Measurements from ENCODE around the gene RPH3AL. TPM values are rescaled to one million over a fixed set of nuclear protein-coding genes. Genes with fewer than 3 reads are reported as not detected.

RPH3AL gene
- total and polyA plus RNA-seq, 2 of the 8 experiments (the other 6 are each of a cell fraction or from before 2014, with no cell fraction given), result 5.6 to 5.8 TPM

GRCh38 chr17:379531-380465 is 27.2 kb upstream of the RPH3AL start (continued):
- TF ChIP-seq CHD7 (IDR thresholded peaks at IDR 0.05; ENCODE audit: insufficient replicate concordance, low read length), result no peak
- no peak for TF ChIP-seq TAF7 (optimal IDR thresholded peaks at IDR 0.05; ENCODE audit: borderline replicate concordance, low read depth, low read length)
- TF ChIP-seq CHD2 (IDR thresholded peaks at IDR 0.05; ENCODE audit: low read length), result no peak
- no peak for TF ChIP-seq CBX5 (IDR thresholded peaks at IDR 0.05; ENCODE audit: low read depth, low read length)
- TF ChIP-seq TEAD4 (IDR thresholded peaks at IDR 0.05; ENCODE audit: low read depth, low read length), result no peak
- no peak for TF ChIP-seq NANOG (IDR thresholded peaks at IDR 0.05; ENCODE audit: insufficient read depth, low read depth, low read length, poor library complexity, severe bottlenecking)
- no peak for TF ChIP-seq ATF2 (IDR thresholded peaks at IDR 0.05; ENCODE audit: low read length)

All from H1 (cell line).